IMR-90 (cell line): ENCODE measurements around the gene ODAD3. TPM values are rescaled to one million over a fixed set of nuclear protein-coding genes. Genes with fewer than 3 reads are reported as not detected.
A peak's percentile ranks its signal among the peaks of the same experiment; 100 is the strongest.

Experiments
- ATAC-seq: fragments of 200-7000 bp; cut with Tn5 transposase; 2 replicates; pipeline ENCODE4 v1.9.1; 2020; ENCODE audit warnings: low read depth, mild to moderate bottlenecking, moderate library complexity
- BruUV-seq: library from RNA; stranded (reverse); fragments of 400-500 nt; replicated peaks from 2 replicates; lab custom pipeline; 2021; lab: Mats Ljungman, UMichigan
- CTCF ChIA-PET: fragments of 300-600 bp; formaldehyde crosslinking; extraction: SDS; loops from one replicate; lab custom pipeline; 2021; ENCODE audit warnings: antibody characterized with exemption; lab: Yijun Ruan, JAX
- POLR2A ChIA-PET: fragments of 300-600 bp; sonication (Branson Sonifier 250); formaldehyde crosslinking; loops from one replicate; lab custom pipeline; 2022; ENCODE audit warnings: antibody characterized with exemption; ENCODE audit not compliant: unreplicated experiment; lab: Charles Lee
- DNase-seq: peaks from one replicate; pipeline ENCODE4 v3.0.0; 2013
- H2AFZ ChIP-seq: replicated peaks from 2 replicates; pipeline ENCODE3; 2013; ENCODE audit warnings: low read length, mild to moderate bottlenecking; ENCODE audit not compliant: poor library complexity
- H2AK5ac ChIP-seq: 2 replicates; pipeline ENCODE4 v1.6.1; 2013; ENCODE audit warnings: low read depth, low read length, inconsistent platforms
- H2AK9ac ChIP-seq: replicated peaks from 2 replicates; pipeline ENCODE3; 2013; ENCODE audit warnings: mild to moderate bottlenecking, low read depth, low read length, moderate library complexity; ENCODE audit not compliant: poor library complexity
- H2BK120ac ChIP-seq: 2 replicates; pipeline ENCODE4 v1.6.1; 2013; ENCODE audit warnings: low read depth, low read length, inconsistent platforms
- H2BK15ac ChIP-seq: 3 replicates; pipeline ENCODE4 v1.6.1; 2013; ENCODE audit warnings: low read depth, low read length, inconsistent platforms
- H2BK20ac ChIP-seq: 2 replicates; pipeline ENCODE4 v1.6.1; 2013; ENCODE audit warnings: low read depth, mild to moderate bottlenecking, inconsistent platforms, low read length, moderate library complexity
- H2BK5ac ChIP-seq: 2 replicates; pipeline ENCODE4 v1.6.1; 2013; ENCODE audit warnings: mild to moderate bottlenecking, low read depth, low read length, inconsistent platforms; ENCODE audit not compliant: poor library complexity, severe bottlenecking
- H3K14ac ChIP-seq: replicated peaks from 2 replicates; pipeline ENCODE4 v1.6.1; 2013; ENCODE audit warnings: low read depth, low read length, inconsistent platforms
- H3K18ac ChIP-seq: 2 replicates; pipeline ENCODE4 v1.6.1; 2013; ENCODE audit warnings: low read depth, low read length, control low read depth
- H3K23ac ChIP-seq: 2 replicates; pipeline ENCODE4 v1.6.1; 2013; ENCODE audit warnings: low read depth, low read length, inconsistent platforms
- H3K27ac ChIP-seq: 2 replicates; pipeline ENCODE4 v1.5.1; 2013; ENCODE audit warnings: mild to moderate bottlenecking, control low read depth, low read length; ENCODE audit not compliant: insufficient read depth
- H3K27me3 ChIP-seq: 2 replicates; pipeline ENCODE4 v1.6.1; 2013; ENCODE audit warnings: low read length; ENCODE audit not compliant: control insufficient read depth, insufficient read depth
- H3K36me3 ChIP-seq: 2 replicates; pipeline ENCODE4 v1.6.1; 2013; ENCODE audit warnings: low read length, mixed read lengths; ENCODE audit not compliant: control insufficient read depth, insufficient read depth
- H3K4ac ChIP-seq: 2 replicates; pipeline ENCODE4 v1.6.1; 2013; ENCODE audit warnings: low read depth, low read length, inconsistent platforms
- H3K4me1 ChIP-seq: 2 replicates; pipeline ENCODE4 v1.6.1; 2013; ENCODE audit warnings: low read length, mixed read lengths; ENCODE audit not compliant: control insufficient read depth, insufficient read depth
- H3K4me2 ChIP-seq: 2 replicates; pipeline ENCODE4 v1.6.1; 2013; ENCODE audit warnings: low read depth, mild to moderate bottlenecking, control low read depth, low read length, moderate library complexity
- H3K4me3 ChIP-seq: 2 replicates; pipeline ENCODE4 v1.5.1; 2013; ENCODE audit warnings: low read depth, mild to moderate bottlenecking, control low read depth, low read length, moderate library complexity; ENCODE audit not compliant: insufficient read depth
- H3K56ac ChIP-seq: 2 replicates; pipeline ENCODE4 v1.6.1; 2013; ENCODE audit warnings: low read length, inconsistent platforms; ENCODE audit not compliant: insufficient read depth; ENCODE audit errors: extremely low read depth
- H3K79me1 ChIP-seq, 2 experiments: 2 replicates each; pipeline ENCODE4 v1.6.1; 2013; ENCODE audit warnings: low read length in 2 of 2, inconsistent platforms in 1 of 2, low read depth in 1 of 2
- H3K9ac ChIP-seq: 2 replicates; pipeline ENCODE4 v1.6.1; 2013; ENCODE audit warnings: low read depth, low read length, control low read depth
- H3K9me1 ChIP-seq: 2 replicates; pipeline ENCODE4 v1.6.1; 2013; ENCODE audit warnings: low read length, inconsistent platforms; ENCODE audit not compliant: insufficient read depth
- H3K9me3 ChIP-seq: 2 replicates; pipeline ENCODE4 v1.6.1; 2013; ENCODE audit warnings: low read length; ENCODE audit not compliant: control insufficient read depth, insufficient read depth
- H4K20me1 ChIP-seq: 2 replicates; pipeline ENCODE4 v1.6.1; 2013; ENCODE audit warnings: low read length, inconsistent platforms; ENCODE audit not compliant: insufficient read depth
- H4K5ac ChIP-seq: 2 replicates; pipeline ENCODE4 v1.6.1; 2013; ENCODE audit warnings: mild to moderate bottlenecking, low read depth, low read length, control low read depth
- H4K8ac ChIP-seq, 2 experiments: 2 replicates each; pipeline ENCODE4 v1.6.1; 2013; ENCODE audit warnings: low read depth in 2 of 2, low read length in 2 of 2, control low read depth in 1 of 2, inconsistent platforms in 1 of 2
- H4K91ac ChIP-seq: 2 replicates; pipeline ENCODE4 v1.6.1; 2013; ENCODE audit warnings: low read depth, low read length, inconsistent platforms; ENCODE audit not compliant: insufficient read depth
- CEBPB ChIP-seq: IDR thresholded peaks from 2 replicates; pipeline ENCODE4 v1.6.1; 2012; ENCODE audit warnings: low read depth, low read length, improper control_type of control experiment
- FOS ChIP-seq: fragments of 150-350 bp; IDR thresholded peaks from 2 replicates; pipeline ENCODE4 v1.6.1; 2016; ENCODE audit warnings: low read depth, low read length
- MXI1 ChIP-seq: IDR thresholded peaks from 2 replicates; pipeline ENCODE4 v1.6.1; 2012; ENCODE audit warnings: low read depth, mild to moderate bottlenecking, low read length, moderate library complexity, borderline replicate concordance
- RCOR1 ChIP-seq: IDR thresholded peaks from 2 replicates; pipeline ENCODE4 v1.6.1; 2012; ENCODE audit warnings: mild to moderate bottlenecking, low read length, improper control_type of control experiment; ENCODE audit not compliant: insufficient replicate concordance
- WGBS, 2 experiments: methylation state at CpG; one replicate each; pipeline versions ENCODE4 v1.1.5 to v1.1.7; 2013; ENCODE audit warnings: missing lambda C conversion rate in 2 of 2; ENCODE audit not compliant: insufficient read length in 1 of 2; ENCODE audit errors: extremely low coverage in 2 of 2; 5-methylcytosine and 5-hydroxymethylcytosine counted together
- dilution Hi-C: fragments of 300-500 bp; cut with HindIII; formaldehyde crosslinking; loops from one replicate; pipeline ENCODE4 v1.14.3; 2018; ENCODE audit warnings: low sequenced_read_pairs; ENCODE audit not compliant: unreplicated experiment
- in situ Hi-C: fragments of 300-500 bp; cut with MboI; formaldehyde crosslinking; loops from 3 replicates; pipeline ENCODE4 v1.14.3; 2019; ENCODE audit warnings: low sequenced_read_pairs, inconsistent platforms, mixed read lengths
- intact Hi-C: fragments of 100-400 bp; cut with micrococcal nuclease; formaldehyde crosslinking; loops from 2 replicates; pipeline ENCODE4 v1.10.0; 2022
- polyA plus RNA-seq, 3 experiments: library from polyadenylated mRNA; depleted of rRNA; stranded (reverse); fragments of >200 nt; gene quantifications; 2 replicates each; pipeline ENCODE4 v1.2.3, GENCODE V29; 2012; ENCODE audit warnings: low replicate concordance in 1 of 3
- total RNA-seq: library from RNA; depleted of rRNA; stranded (reverse); fragments of >200 nt; gene quantifications from 2 replicates; pipeline ENCODE4 v1.2.3, GENCODE V29; 2012

Gene ODAD3
- total and polyA plus RNA-seq, 2 of the 4 experiments (the other 2 are of a cell fraction): under 0.01 to 0.44 TPM

DNA sequence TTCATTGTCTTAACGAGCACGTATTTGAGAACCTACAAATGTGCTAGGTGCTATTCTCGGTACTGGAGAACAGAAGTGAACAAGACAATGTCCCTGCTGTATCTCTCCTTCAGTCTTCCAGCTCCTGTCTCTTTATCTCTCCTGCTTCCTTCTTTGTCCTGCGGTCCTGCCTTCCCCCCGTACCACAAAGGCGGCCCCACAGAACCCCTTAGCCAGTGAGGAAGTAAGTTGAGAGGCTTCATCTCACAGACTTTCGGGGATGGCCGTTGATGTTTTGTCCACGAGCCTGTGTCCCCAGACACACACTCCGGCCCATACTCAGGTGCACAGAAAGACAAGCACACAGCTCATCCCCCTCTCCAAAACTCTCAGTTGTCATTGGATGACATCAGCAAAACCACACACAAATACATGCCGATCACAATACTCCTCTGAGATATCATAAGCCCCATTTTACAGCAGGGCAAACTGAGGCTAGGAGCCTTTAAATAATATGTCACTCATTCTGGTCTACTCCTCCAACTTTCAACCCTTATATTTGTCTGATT is 61.0 kb downstream of the ODAD3 start (continued):
- no peak for TF ChIP-seq RCOR1
- no peak for TF ChIP-seq FOS

GRCh38 chr19:11373166-11373884 is 61.6 kb downstream of the ODAD3 start:
- no TSS peak for BruUV-seq
- intact Hi-C loops (no loop called here), in situ Hi-C loops (no loop called here), dilution Hi-C loops (no loop called here)
- H4K8ac ChIP-seq: peak overlapping the region in 1 of 2 experiments; percentile 82; a peak in 2 of 4 replicates
- H3K9me3 ChIP-seq: no peaks in the 10 kb centered on the region
- no peak overlapping the region for H3K4ac ChIP-seq
- 86% methylated on average over 5 of the region's 10 CpGs; no CpG with 5 or more reads in 1 of the 2 experiments for WGBS, 2 experiments
- H3K27me3 ChIP-seq: no peaks in the 10 kb centered on the region
- DNase-seq (no peak), ATAC-seq (no peak)
- no peak overlapping the region for H2BK120ac ChIP-seq
- peak overlapping the region; percentile 21; the same call in 1 of the 2 replicates for H2AK5ac ChIP-seq
- H2BK15ac ChIP-seq: no peak overlapping the region
- H3K79me1 ChIP-seq: peaks cover 0 to 21% of the 10 kb centered on the region in 2 experiments; a peak in 2 of 4 replicates
- H3K9me1 ChIP-seq: peaks cover 23% of the 10 kb centered on the region
- H2BK5ac ChIP-seq: no peak overlapping the region
- no peak overlapping the region for H3K18ac ChIP-seq
- ChIA-PET POLR2A (no interaction called here), CTCF (interaction anchor here (0.6 kb wide), 1 partner anchor 428 kb away, joined by 3 read pairs; no protein-coding TSS in a partner anchor)
- no peak overlapping the region for H3K27ac ChIP-seq
- no peak overlapping the region for H3K23ac ChIP-seq
- peak; percentile 38; the same call in 1 of the 2 replicates for TF ChIP-seq MXI1
- TF ChIP-seq CEBPB: no peak
- H3K14ac ChIP-seq: no peak overlapping the region
- H4K91ac ChIP-seq: no peak overlapping the region
- no peak overlapping the region for H2BK20ac ChIP-seq
- H3K56ac ChIP-seq: no peak overlapping the region
- H4K20me1 ChIP-seq: peaks cover 10% of the 10 kb centered on the region; the same call in 1 of the 2 replicates
- no peak overlapping the region for H3K4me2 ChIP-seq
- H3K9ac ChIP-seq: no peak overlapping the region; the same call in 1 of the 2 replicates
- no peak overlapping the region for H2AK9ac ChIP-seq
- no peaks in the 10 kb centered on the region for H3K36me3 ChIP-seq
- H4K5ac ChIP-seq: no peak overlapping the region
- peak overlapping the region; percentile 49 for H2AFZ ChIP-seq
- peaks cover 18% of the 10 kb centered on the region for H3K4me1 ChIP-seq
- H3K4me3 ChIP-seq: no peak overlapping the region
